ENCODE data around the gene LRG1. TPM values are rescaled to one million over a fixed set of nuclear protein-coding genes. Genes with fewer than 3 reads are reported as not detected.

LRG1 gene
- total and polyA plus RNA-seq, 9 of the 15 experiments (the other 6 are each of a cell fraction or from before 2014, with no cell fraction given): 1.5 to 11.9 (median 8.7) TPM

GRCh38 chr19:4539693-4540581 lies at the start of gene LRG1 (continued):
- TF ChIP-seq, protein P1, sequence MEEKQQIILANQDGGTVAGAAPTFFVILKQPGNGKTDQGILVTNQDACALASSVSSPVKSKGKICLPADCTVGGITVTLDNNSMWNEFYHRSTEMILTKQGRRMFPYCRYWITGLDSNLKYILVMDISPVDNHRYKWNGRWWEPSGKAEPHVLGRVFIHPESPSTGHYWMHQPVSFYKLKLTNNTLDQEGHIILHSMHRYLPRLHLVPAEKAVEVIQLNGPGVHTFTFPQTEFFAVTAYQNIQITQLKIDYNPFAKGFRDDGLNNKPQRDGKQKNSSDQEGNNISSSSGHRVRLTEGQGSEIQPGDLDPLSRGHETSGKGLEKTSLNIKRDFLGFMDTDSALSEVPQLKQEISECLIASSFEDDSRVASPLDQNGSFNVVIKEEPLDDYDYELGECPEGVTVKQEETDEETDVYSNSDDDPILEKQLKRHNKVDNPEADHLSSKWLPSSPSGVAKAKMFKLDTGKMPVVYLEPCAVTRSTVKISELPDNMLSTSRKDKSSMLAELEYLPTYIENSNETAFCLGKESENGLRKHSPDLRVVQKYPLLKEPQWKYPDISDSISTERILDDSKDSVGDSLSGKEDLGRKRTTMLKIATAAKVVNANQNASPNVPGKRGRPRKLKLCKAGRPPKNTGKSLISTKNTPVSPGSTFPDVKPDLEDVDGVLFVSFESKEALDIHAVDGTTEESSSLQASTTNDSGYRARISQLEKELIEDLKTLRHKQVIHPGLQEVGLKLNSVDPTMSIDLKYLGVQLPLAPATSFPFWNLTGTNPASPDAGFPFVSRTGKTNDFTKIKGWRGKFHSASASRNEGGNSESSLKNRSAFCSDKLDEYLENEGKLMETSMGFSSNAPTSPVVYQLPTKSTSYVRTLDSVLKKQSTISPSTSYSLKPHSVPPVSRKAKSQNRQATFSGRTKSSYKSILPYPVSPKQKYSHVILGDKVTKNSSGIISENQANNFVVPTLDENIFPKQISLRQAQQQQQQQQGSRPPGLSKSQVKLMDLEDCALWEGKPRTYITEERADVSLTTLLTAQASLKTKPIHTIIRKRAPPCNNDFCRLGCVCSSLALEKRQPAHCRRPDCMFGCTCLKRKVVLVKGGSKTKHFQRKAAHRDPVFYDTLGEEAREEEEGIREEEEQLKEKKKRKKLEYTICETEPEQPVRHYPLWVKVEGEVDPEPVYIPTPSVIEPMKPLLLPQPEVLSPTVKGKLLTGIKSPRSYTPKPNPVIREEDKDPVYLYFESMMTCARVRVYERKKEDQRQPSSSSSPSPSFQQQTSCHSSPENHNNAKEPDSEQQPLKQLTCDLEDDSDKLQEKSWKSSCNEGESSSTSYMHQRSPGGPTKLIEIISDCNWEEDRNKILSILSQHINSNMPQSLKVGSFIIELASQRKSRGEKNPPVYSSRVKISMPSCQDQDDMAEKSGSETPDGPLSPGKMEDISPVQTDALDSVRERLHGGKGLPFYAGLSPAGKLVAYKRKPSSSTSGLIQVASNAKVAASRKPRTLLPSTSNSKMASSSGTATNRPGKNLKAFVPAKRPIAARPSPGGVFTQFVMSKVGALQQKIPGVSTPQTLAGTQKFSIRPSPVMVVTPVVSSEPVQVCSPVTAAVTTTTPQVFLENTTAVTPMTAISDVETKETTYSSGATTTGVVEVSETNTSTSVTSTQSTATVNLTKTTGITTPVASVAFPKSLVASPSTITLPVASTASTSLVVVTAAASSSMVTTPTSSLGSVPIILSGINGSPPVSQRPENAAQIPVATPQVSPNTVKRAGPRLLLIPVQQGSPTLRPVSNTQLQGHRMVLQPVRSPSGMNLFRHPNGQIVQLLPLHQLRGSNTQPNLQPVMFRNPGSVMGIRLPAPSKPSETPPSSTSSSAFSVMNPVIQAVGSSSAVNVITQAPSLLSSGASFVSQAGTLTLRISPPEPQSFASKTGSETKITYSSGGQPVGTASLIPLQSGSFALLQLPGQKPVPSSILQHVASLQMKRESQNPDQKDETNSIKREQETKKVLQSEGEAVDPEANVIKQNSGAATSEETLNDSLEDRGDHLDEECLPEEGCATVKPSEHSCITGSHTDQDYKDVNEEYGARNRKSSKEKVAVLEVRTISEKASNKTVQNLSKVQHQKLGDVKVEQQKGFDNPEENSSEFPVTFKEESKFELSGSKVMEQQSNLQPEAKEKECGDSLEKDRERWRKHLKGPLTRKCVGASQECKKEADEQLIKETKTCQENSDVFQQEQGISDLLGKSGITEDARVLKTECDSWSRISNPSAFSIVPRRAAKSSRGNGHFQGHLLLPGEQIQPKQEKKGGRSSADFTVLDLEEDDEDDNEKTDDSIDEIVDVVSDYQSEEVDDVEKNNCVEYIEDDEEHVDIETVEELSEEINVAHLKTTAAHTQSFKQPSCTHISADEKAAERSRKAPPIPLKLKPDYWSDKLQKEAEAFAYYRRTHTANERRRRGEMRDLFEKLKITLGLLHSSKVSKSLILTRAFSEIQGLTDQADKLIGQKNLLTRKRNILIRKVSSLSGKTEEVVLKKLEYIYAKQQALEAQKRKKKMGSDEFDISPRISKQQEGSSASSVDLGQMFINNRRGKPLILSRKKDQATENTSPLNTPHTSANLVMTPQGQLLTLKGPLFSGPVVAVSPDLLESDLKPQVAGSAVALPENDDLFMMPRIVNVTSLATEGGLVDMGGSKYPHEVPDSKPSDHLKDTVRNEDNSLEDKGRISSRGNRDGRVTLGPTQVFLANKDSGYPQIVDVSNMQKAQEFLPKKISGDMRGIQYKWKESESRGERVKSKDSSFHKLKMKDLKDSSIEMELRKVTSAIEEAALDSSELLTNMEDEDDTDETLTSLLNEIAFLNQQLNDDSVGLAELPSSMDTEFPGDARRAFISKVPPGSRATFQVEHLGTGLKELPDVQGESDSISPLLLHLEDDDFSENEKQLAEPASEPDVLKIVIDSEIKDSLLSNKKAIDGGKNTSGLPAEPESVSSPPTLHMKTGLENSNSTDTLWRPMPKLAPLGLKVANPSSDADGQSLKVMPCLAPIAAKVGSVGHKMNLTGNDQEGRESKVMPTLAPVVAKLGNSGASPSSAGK (IDR thresholded peaks at IDR 0.05): 0 out of 2 replicates have a peak, but pooled peaks have one; percentile 21
- no peak for TF ChIP-seq ZNF212 (CRISPR knock-in tag; IDR thresholded peaks at IDR 0.05)
- TF ChIP-seq, protein P2, sequence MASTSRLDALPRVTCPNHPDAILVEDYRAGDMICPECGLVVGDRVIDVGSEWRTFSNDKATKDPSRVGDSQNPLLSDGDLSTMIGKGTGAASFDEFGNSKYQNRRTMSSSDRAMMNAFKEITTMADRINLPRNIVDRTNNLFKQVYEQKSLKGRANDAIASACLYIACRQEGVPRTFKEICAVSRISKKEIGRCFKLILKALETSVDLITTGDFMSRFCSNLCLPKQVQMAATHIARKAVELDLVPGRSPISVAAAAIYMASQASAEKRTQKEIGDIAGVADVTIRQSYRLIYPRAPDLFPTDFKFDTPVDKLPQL (IDR thresholded peaks at IDR 0.05; ENCODE audit: extremely low read depth, insufficient read length): no peak
